RWPE2 (cell line): Measurements from ENCODE around the gene CSAD.

Source experiments
- ATAC-seq: fragments of 200-7000 bp; cut with Tn5 transposase; 3 replicates; pipeline ENCODE4 v1.9.1; 2021; ENCODE audit warnings: low read depth
- DNase-seq: peaks from one replicate; pipeline ENCODE4 v3.0.0-alpha.2; 2020; ENCODE audit warnings: low spot score
- H3K27ac ChIP-seq: fragments of 450-650 bp; 2 replicates; pipeline ENCODE4 v1.5.1; 2017; ENCODE audit warnings: mild to moderate bottlenecking; ENCODE audit not compliant: poor library complexity, severe bottlenecking
- H3K27me3 ChIP-seq: fragments of 250-450 bp; sonication (Bioruptor Pico); 2 replicates; pipeline ENCODE4 v1.5.1; 2021; ENCODE audit warnings: mild to moderate bottlenecking, moderate library complexity; ENCODE audit not compliant: insufficient read depth, poor library complexity, severe bottlenecking
- H3K36me3 ChIP-seq: fragments of 250-450 bp; sonication (Bioruptor Pico); 2 replicates; pipeline ENCODE4 v1.5.1; 2020; ENCODE audit warnings: low read depth, mild to moderate bottlenecking, moderate library complexity
- H3K4me1 ChIP-seq: fragments of 250-450 bp; sonication (Bioruptor Pico); 2 replicates; pipeline ENCODE4 v1.5.1; 2021; ENCODE audit warnings: mild to moderate bottlenecking, moderate library complexity; ENCODE audit not compliant: insufficient read depth, poor library complexity, severe bottlenecking
- H3K4me3 ChIP-seq: fragments of 250-450 bp; sonication (Bioruptor Pico); 2 replicates; pipeline ENCODE4 v1.5.1; 2021; ENCODE audit warnings: mild to moderate bottlenecking, moderate library complexity; ENCODE audit not compliant: severe bottlenecking
- H3K9me3 ChIP-seq: fragments of 250-450 bp; sonication (Bioruptor Pico); 2 replicates; pipeline ENCODE4 v1.5.1; 2021; ENCODE audit warnings: mild to moderate bottlenecking, moderate library complexity; ENCODE audit not compliant: severe bottlenecking
- TF ChIP-seq, protein P1 (sequence below): fragments of 450-650 bp; IDR thresholded peaks from one replicate; pipeline ENCODE4 v1.5.1; 2017; ENCODE audit warnings: mild to moderate bottlenecking, moderate library complexity; ENCODE audit not compliant: poor library complexity, severe bottlenecking

CSAD gene

DNA sequence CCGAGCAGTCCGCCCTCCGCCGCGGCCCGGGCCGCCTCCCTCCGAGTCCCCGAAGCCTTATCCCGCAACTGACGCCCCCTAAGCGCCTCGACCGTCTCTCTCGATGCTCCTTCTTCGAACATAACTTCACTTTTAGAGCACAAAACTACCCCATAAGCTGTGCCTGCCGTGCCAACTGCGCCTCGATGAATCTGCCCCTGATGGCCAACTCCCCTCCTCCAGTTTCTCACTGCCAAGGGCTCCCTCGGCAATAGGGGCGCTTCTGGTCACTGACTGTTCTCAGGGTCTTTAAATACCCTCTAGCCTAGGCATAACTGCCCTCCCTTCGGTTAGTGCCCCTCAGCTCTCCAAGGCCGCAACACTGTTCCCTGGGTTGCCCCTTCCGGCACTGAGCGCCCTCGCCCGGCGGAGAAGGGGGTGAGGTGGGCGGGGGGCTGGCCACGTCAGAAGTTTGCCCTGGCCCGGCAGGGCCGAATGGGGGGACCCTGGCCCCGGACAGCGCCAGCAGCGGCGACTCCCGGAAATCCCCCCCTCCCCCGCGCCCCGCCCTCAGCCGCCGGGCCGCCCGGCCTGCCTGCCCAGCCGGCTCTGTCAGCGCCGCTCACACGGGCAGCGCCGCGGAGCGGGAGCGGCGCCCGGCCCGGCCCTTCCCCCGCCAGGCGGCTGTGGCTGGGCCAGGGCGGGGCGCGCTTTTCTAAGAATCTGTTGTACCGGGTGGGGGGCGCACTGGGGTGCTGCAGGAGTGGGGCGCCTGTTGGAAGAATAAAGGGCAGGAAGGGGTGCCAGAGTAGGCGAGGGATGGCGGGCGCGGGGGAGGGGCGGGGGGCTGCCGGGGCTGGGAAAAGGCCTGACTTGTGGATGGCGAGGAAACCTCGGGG, 40.7 kb upstream of the CSAD start:
- TF ChIP-seq, protein P1, sequence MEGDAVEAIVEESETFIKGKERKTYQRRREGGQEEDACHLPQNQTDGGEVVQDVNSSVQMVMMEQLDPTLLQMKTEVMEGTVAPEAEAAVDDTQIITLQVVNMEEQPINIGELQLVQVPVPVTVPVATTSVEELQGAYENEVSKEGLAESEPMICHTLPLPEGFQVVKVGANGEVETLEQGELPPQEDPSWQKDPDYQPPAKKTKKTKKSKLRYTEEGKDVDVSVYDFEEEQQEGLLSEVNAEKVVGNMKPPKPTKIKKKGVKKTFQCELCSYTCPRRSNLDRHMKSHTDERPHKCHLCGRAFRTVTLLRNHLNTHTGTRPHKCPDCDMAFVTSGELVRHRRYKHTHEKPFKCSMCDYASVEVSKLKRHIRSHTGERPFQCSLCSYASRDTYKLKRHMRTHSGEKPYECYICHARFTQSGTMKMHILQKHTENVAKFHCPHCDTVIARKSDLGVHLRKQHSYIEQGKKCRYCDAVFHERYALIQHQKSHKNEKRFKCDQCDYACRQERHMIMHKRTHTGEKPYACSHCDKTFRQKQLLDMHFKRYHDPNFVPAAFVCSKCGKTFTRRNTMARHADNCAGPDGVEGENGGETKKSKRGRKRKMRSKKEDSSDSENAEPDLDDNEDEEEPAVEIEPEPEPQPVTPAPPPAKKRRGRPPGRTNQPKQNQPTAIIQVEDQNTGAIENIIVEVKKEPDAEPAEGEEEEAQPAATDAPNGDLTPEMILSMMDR, result peak; percentile 54
- Histone ChIP-seq H3K4me1 (peaks cover 61% of the 10 kb centered on the region), H3K9me3 (no peaks in the 10 kb centered on the region), H3K27ac (peak overlapping the region; percentile 96), H3K4me3 (peak overlapping the region; percentile 54), H3K36me3 (peaks cover 5% of the 10 kb centered on the region; the same call in 1 of the 2 replicates), H3K27me3 (no peaks in the 10 kb centered on the region)
- ATAC-seq (peak; percentile 18), DNase-seq (peak; percentile 58)

DNA sequence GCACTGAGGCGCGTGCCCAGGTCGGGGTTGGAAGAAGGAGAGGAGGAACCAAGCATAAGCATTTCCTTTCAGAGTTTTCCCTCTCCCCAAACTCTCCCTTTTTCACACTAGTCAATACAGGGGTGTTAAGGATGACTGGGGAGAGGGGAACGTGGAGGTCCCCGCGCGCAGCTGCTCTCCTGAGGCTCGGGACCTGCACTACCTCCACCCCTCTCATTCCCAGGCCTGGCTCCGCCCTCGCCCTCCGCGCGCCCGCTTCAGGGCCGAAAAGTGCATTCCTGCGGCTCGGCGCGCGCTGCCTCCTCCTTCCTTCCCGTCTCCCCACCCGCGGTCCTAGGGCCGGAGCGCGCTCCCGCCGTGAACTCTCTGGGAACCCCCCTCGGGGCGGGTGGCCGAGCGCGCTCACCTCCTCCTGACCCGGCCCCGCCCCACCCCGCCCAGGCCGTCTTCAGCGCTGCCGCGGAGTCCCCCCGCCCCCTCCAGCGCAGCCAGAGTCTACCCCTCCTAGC, 40.0 kb upstream of the CSAD start:
- Histone ChIP-seq H3K9me3 (no peaks in the 10 kb centered on the region), H3K4me3 (peak overlapping the region; percentile 54), H3K36me3 (peaks cover 5% of the 10 kb centered on the region; the same call in 1 of the 2 replicates), H3K27me3 (no peaks in the 10 kb centered on the region), H3K4me1 (peaks cover 59% of the 10 kb centered on the region), H3K27ac (peak overlapping the region; percentile 96)
- TF ChIP-seq, protein P1, result no peak
- ATAC-seq, result peak; percentile 65
- peak; percentile 95 for DNase-seq

DNA sequence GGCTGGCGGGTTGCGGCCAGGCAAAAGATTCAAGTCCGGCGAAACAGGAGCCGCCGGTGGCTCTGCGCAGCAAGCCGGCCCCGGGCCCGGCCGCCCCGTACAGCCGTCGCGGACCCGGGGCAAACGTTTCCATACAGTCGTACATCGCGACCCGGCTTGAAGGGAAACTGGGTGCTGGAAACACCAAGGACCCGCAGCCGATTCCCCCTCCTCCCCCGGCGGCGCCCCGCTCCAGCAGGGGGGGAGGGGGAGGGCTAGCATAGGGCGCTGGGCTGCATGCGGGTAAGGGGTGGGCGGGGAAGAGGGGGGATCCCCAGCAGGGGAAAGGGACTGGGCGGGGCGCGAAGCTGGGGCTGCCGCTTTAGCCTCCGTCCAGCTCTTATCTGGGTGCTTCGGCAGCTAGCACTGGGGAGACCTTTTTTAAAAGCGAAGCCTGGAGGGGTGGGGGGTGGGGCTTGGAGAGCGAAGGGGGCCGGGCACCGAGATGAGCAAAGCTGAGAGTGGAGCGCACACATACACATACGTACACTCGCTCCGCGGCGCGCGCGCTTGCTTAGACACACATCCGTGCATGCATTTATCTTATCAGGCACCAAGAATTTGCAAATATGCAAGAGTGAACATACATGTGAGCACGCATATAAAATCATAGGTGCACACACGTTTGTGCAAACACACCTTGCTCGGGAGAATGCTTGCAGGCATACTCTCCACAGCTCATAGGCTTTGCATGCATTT, 39.4 kb upstream of the CSAD start:
- peaks cover 52% of the 10 kb centered on the region for H3K4me1 ChIP-seq
- H3K4me3 ChIP-seq, result peak overlapping the region; percentile 54
- H3K9me3 ChIP-seq, result no peaks in the 10 kb centered on the region
- DNase-seq, result no peak
- peak overlapping the region; percentile 96 for H3K27ac ChIP-seq
- H3K27me3 ChIP-seq, result no peaks in the 10 kb centered on the region
- peak; percentile 38 for ATAC-seq
- TF ChIP-seq, protein P1, result no peak
- H3K36me3 ChIP-seq, result peaks cover 5% of the 10 kb centered on the region; the same call in 1 of the 2 replicates

DNA sequence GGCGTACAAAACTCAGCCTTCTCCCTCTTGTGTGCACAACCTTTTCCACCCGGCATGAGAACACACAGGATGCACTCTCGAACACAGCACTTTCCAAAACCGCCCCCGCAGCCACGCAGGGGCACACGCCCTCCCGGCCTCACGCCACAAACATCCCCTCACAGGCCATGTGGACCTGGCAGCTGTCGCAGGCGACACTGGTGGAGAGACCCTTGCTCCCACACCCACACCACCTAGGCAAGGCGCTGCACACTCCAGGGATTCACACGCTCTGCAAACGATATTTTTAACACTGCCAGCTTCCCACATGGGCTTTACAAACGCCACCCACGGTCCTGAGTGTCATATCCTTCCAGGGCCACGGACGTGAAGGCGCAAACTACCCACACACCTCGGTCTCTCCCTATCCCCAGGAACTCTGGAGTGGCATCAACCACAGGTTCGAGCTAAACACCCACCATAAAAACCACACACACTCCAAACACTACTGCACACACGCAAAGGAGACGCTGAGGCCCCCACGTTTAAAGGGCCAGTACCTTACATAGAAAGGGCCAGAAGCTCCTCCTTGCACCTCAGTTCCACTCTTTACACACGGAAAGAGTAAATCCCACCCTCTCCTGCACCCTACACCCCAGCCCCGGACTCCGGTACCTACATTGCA, 38.7 kb upstream of the CSAD start:
- Histone ChIP-seq H3K27me3 (no peaks in the 10 kb centered on the region), H3K36me3 (peaks cover 7% of the 10 kb centered on the region), H3K4me1 (peaks cover 45% of the 10 kb centered on the region), H3K27ac (peak overlapping the region; percentile 96), H3K4me3 (peak overlapping the region; percentile 54), H3K9me3 (no peaks in the 10 kb centered on the region)
- DNase-seq (no peak), ATAC-seq (no peak)
- TF ChIP-seq, protein P1, result no peak
